Fibroblast of skin of right biceps (primary cell): Measurements from ENCODE around the gene MED20.
"Not testable (repeated sequence)": the region's sequence is repeated elsewhere in the genome, so short reads cannot be mapped to it uniquely, and the experiment has no call there.

Source experiments
- DNase-seq: peaks from one replicate; pipeline ENCODE4 v3.0.0-alpha.2; 2013

Gene MED20, protein sequence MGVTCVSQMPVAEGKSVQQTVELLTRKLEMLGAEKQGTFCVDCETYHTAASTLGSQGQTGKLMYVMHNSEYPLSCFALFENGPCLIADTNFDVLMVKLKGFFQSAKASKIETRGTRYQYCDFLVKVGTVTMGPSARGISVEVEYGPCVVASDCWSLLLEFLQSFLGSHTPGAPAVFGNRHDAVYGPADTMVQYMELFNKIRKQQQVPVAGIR

DNA sequence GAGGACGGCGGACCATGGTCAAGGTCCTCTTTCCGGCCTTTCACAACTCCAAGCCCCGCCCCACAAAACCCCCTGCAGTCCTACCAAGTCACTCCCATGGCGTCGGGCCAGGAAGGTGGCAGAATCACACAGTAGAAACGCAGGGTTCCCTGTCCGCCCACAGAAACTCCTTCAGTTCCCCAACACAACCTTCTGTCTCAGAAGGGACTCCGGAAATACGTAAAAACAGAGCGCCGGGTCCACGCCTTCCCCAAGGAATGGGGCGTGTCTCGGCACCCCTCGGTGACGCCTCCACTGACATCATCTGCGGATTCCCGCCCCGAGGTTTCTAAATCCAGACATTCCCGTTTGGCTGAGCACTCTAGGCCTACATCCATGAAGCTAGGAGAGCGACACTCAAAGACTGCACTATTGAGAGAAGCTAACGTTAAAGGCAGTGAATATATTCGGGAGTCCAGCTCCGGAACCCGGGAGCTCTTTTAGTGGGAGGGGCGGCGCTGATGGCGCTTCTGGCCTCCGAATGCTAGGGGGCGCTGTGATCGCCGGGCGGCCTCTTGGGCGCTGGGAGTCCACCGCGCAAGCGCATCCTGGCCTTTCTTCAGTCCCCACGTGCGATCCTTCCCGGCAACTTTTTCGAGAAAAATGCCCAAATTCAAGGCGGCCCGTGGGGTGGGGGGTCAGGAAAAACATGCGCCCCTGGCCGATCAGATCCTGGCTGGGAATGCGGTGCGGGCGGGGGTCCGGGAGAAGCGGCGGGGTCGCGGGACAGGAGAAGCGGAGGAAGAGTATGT lies at the start of gene MED20, which contains the start of gene BYSL:
Gene MED20 (minus strand): TSS at position 219 of the 791 bp plus-strand sequence. CDS start 121 bp downstream, at position 98.
Gene BYSL (plus strand): TSS at position 579 of the 791 bp plus-strand sequence. CDS start 64 bp downstream, at position 643.
- DNase-seq: peak; percentile 95

DNA sequence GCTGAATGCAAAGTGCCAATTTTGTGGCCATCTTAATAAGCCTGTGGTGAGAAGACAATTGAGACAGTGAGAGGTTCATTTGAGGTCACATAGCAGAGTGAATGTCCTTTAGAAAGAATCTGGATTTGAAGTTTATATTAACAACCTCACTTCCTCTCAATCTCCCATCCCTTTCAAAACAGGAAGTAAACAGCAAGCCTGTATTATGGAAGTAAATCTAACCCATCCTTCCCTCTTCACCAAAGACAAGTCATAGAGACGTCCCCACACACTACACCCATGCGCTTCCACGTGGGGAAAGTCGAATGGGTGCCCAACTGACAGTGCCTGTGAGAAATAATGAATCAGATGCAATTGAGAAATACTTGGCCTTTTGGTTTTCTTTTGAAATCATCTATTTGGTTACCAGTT lies 49.5 kb upstream of the MED20 start:
- peak; percentile 17 for DNase-seq

DNA sequence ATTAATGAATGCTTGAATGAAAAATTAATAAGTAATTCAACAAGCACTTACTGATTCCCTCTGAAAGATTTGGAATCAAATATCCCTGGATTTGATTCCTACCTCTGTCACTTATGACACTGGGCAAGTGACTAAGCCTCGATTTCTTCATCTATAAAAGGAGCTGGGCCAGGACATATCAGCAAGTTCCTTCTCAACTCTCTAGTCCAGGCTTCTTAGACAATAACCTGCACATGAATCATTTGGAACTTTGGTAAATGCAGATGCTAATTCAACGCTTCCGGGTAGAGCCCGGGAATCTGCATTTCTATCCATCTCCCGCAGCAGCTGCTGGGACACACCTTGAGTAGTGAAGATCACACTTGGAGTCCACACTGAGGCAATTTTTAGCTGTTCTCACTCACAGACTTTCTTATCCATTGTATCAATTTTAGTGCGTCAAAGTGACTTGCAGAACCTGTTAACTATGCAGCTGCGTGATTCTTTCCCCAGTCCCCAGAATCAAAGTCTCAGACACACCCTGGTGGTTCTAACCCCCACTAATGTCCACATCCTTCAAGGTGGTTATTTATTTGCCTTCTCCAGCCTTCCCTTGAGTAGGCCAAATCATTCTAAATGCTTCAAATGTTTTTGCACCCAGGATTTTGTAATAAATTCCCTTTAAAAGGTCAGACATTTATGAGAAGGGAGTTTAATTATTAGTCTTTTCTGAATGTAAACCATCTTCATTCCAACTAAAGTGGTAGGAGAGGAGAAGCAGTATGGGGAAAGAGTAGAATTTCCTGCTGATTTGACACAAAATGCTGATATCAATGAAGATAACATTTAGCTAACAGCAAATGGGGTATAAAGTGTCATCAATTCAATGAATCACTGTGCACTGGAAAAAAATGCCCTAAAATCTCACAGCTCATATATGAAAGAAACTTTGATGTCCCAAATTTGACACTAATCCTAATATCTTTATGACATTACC lies 46.7 kb upstream of the MED20 start:
- peak; percentile 22 for DNase-seq

DNA sequence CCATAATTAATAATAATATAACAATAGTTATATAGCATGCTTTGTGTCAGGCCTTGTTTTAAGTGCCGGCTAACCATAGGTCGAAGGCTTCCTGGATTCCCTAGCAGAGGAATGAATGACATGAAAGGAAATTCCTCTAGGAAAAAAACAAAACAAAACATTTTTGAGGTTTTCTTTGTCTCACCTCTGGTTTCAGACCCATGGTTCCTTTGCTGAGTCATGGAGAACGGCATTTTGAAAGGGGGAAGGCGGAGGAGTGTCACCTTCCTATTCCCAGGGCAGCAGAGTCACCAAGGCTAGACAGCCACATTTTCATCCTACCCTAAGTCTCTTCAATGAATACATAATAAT lies 46.0 kb upstream of the MED20 start:
- peak; percentile 65 for DNase-seq

- no peak for DNase-seq
Measured at GRCh38 chr6:41966214-41966920, 45.4 kb upstream of the MED20 start.

- DNase-seq: no peak
Measured at GRCh38 chr6:41965429-41966213, 44.7 kb upstream of the MED20 start.

DNA sequence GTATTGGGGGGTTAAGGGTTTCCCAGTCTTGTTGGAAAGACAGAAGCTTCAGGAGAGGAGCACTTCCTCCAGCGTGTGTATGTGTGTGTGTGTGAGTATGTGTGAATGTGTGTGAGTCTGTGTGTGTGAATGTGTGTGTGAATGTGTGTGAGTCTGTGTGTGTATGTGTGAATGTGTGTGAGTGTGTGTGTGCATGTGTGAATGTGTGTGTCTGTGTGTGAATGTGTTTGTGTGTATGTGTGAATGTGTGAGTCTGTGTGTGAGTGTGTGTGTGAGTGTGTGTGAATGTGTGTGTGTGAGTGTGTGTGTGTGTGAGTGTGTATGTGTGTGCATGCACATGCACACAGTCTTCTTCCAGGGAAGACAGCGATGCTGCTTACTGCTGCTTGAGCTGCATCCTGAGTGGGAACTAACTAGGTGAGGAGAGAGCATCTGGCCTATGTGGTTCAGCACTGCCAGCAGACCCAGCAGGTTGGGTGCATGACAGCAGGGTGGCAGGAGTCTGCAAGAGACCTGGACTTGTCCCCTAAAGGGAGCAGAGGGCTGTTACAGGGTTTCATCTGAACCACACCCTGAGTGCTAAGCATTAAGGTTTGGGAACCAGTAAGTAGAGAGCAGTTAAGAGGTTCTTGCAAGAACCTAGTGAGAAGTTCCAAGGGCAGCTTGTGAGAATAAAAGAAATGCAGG lies 43.4 kb upstream of the MED20 start:
- no peak for DNase-seq

- no peak for DNase-seq
Measured at GRCh38 chr6:41963371-41963770, 42.4 kb upstream of the MED20 start.

GRCh38 chr6:41960028-41960427 lies 39.1 kb upstream of the MED20 start:
- no peak for DNase-seq

DNA sequence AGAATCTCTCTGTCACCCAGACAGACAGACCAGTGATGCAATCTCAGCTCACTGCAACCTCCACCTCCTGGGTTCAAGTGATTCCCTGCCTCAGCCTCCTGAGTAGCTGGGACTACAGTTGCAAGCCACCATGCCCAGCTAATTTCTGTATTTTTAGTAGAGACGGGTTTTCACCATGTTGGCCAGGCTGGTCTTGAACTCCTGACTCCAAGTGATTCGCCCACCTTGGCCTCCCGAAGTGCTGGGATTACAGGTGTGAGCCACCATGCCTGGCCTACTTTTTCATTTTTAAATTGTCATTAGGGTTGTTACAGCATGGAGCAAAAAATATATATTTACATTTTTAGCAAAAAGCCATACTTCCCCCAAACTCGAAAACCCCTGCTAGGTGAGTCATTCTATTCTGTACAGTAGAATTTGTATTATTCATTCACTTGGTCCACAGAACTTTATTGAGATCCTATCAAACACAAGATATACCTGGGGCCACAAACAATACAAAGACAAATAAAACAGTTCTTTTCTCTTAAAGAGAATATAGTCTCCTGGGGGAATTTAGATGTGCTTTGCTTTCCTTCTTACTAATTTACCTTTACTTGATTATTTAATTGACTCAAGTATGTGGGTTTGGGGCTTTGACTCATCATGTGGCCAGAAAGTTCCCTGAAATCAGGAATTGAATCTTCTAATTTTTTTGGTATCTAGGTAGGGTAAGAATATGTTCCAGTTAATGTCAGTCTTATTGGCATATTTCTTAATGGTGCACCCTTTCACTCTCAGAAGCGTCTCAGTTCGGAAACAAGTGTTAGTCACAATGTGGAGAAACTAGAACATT lies 37.3 kb upstream of the MED20 start:
- no peak for DNase-seq

GRCh38 chr6:41957117-41957516 lies 36.2 kb upstream of the MED20 start:
- DNase-seq: no peak

DNA sequence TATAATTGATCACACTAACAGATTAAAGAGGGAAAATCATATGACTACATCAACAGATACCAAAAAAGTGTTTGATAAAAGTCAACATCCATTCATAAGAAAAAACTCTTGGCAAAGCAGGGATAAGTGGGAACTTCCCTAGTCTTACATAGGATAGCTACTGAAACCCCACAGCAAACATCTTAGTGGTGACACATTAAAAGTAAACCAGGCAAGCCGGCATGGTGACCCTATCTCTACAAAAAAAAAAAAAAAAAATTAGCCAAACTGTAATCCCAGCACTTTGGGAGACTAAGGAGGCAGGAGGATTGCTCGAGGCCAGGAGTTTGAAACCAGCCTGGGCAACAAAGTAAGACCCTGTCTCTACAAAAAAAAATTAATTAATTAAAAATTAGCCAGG lies 34.5 kb upstream of the MED20 start:
- no peak for DNase-seq

DNA sequence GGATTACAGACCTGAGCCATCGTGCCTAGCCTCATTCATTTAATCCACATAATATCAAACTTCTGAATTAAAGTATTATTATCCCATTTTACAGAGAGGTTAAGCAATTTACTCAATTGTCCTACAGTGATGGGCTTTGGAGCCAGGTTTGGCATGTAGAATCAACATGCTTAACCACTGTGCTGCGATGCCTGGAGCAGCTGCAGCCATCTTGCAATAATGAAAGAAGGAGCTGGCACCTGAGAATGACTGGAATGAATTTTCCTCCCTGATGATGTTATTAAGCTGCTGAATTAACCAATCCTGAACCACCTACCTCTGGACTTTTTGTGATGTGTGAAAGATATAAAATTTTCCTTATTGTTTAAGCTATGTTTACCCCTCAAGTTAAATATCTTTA lies 33.7 kb upstream of the MED20 start:
- no peak for DNase-seq

- DNase-seq: no peak
Measured at GRCh38 chr6:41947581-41948220, 26.8 kb upstream of the MED20 start.

GRCh38 chr6:41943456-41943855 lies 22.5 kb upstream of the MED20 start:
- DNase-seq: no peak

GRCh38 chr6:41942882-41943281 lies 21.9 kb upstream of the MED20 start:
- DNase-seq: not testable (repeated sequence)

DNA sequence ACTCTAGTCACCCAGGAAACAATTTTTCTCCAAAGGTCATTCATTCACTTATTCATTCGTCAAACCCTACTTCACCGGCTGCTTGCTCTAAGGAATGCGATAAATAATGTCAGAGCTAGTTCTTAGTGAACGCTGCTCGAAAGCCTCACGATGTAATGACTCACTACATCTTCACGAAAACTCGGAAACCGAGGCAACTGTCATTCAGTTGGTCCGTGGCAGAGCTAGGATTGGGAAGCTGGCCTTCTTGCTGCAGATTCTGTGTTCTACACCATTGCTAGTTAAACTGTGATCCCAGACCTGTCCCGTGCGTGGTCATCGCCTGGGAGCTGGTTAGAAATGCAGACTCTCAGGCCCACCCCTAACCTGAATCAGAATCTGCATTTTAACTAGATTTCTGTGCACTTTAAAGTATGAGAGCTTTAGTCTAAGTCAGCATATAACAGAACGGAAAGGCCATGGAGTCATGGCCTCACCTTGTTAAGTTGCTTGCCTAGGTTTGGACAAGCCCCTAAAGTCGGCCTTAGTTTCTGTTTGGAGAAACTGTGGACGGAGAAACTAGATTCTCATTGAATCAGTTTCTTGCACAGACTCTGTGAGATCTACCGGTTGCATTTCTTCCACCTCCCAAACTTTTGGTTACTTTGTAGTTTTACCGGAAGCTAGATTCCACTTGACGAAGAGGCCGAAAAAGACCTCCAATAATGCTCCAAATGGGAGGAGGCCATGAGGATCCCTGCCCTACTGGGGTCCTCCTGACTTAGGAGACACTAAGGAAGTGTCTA lies 21.3 kb upstream of the MED20 start:
- DNase-seq: no peak

DNA sequence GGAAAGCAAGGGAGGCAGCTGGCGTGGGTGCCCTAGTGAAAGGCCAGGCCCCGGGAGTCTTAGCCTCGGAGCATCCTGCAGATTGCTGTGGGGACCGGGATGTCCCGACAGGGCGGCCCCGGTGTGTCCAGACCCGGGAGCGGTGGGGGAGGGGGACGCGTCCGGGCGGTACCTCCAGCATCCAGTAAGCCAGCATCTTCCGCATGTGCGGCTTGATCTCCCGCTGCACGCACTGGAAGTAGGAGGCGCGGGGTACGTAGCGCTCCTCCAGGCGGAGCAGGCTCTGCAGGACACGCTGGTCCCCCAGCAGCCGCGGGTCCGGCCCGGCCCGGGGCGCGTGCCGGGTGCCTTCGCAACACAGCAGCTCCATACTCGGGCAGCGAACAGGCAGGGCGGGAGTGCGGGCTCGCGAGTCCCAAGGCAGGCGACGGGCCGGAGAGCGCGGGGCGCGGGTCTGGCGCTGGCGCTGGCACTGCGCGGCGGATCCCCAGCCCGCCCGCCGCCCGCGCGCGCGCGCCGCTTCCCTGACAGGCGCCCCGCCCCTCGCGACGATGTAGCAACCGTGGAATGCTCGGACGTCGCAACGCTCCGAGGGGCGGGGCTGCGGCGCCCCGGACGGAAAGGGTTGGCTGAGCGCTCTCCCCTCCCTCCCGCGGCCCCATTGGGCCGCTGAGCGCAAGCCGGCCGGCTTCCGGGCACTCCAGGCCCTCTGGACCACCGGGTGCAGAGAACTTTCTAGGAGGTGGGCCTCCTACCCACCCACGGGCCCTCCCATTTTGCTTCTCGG lies 20.5 kb upstream of the MED20 start, which contains the start of gene CCND3:
Gene CCND3 (minus strand): TSS at position 529 of the 787 bp plus-strand sequence. CDS start 159 bp downstream, at position 370.
- DNase-seq: peak; percentile 92
